GM21529 (cell line): Measurements from ENCODE around the gene MACIR.
"Not testable (repeated sequence)": the region's sequence is repeated elsewhere in the genome, so short reads cannot be mapped to it uniquely, and the experiment has no call there.

ENCODE experiments used
- ATAC-seq: cut with Tn5 transposase; IDR thresholded peaks from one replicate; pipeline ENCODE4 v1.9.1; 2021; ENCODE audit not compliant: unreplicated experiment

Gene MACIR, protein sequence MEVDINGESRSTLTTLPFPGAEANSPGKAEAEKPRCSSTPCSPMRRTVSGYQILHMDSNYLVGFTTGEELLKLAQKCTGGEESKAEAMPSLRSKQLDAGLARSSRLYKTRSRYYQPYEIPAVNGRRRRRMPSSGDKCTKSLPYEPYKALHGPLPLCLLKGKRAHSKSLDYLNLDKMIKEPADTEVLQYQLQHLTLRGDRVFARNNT

GRCh38 chr5:103258368-103258956 is at the start of gene MACIR:
TSS of gene MACIR (plus strand) at chr5:103258763. CDS start at chr5:103275920, 17,157 bp downstream.
- peak; percentile 74 for ATAC-seq

DNA sequence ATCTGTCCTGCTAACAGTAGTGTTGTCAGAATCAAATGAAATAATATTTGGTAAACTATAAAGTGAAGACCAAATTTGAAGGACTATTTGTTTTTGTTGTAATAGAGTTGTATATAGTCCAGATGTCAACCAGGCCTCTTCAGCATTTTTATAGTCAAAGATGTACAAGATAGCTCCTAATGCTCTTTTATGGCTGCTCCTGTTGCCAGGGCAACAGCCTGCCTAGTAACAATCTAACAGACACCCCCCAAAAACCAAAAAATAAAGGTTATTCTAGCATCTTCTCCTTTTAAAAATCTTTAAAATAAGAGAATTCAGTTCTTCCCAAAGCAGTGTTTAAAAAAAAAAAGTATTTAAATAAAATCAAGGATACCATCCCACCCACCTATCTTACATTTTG is 49.5 kb upstream of the MACIR start:
- ATAC-seq, result no peak

DNA sequence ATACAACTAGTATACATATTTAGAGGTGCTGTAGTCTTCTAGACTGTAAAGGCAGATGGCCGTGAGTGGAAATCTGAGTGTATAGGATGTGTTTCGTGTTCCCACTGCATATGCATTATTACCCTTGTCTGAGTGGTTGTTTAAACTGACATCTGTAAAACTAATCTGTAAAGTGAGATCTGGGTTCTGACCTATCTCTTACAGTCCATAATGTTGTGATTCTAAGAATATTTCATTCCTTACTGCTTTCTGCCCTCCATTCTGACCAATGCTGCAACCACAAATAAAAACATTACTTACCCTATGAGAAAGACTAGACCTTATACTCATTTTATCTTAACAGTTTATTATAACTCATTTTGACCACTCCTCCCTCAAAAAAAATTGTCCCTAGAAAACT is 47.6 kb upstream of the MACIR start:
- no peak for ATAC-seq

DNA sequence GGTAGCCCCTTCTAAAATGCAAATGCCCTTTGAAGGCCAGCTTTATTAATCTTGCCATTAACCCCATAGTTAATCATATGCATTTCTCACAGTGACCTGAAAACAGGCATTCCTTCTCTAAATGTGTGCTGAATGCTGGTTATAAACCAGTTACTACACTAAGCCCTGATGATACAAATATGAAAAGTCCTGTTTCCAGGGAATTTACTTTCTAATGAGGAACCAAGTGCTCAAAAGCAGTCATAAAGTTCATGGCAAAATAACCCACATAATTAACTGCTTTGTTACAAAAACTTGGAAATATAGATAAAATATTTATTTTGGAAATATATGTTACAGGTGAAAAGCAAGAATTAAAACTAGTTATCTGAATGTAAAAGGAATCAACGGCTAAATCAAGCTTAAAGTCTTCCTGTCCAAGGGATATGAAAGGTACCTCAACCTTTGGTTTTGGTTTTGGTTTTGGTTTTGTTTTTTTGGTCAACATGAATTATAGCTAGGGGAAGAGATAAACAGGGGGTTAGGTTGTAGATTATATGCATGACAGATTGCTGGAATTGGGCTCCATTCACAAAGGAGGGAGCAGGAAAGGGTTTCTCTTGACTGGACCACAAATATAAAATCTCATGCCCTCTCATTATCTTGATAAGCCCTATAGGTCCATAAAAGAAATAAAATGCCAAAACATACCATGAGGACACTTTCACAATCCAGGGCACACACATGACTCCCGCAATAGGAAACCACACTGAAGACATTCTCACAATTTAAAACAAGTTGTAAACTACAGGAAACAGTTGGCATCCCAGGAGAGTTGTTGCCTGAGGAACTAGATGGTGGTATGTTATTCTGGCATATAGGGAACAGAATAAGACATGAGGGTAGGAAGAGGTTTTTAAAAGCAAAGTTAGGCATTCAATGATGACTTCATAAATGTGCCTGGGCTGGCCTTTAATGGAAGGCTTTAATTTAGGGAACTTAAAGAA is 46.7 kb upstream of the MACIR start:
- peak; percentile 73 for ATAC-seq

GRCh38 chr5:103216137-103216536 is 42.4 kb upstream of the MACIR start:
- ATAC-seq, result no peak

GRCh38 chr5:103216697-103217096 is 41.9 kb upstream of the MACIR start:
- ATAC-seq, result no peak

DNA sequence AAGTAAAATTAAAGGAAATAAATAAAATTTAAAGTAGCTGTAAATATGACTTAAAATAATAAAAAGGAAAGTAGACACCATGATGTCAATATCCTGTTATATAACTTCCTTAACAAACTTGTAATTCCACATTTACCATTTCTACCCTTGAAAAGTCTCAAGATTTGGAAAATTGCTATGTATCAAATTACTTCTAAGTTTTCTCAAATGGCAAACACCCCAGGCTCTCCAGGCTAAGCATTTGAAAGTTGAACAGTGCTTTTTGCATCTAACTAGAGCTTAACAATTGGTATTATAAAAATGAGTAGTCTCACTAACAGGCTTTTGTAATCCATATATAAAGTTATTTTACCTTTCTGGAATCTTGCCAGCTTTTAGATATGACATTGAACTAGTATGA is 41.5 kb upstream of the MACIR start:
- no peak for ATAC-seq

DNA sequence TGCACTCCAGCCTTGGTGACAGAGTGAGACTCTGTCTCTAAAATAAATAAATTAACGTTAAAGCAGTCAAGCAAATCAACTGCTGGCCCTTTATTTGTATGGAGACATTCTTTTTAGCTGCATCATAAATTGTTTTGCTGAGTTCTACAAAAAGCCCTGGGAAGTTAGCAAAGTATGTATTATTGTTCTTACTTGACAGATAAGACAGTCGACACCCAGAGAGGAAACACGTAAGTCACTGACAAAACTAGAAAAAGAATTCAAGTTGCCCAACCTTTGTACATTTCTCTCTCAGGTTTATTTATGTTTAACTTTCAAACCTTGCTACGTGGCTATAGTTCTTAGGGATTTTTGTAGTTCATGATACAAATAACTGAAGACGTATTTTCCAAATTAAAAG is 40.4 kb upstream of the MACIR start:
- ATAC-seq, result no peak

- ATAC-seq, result not testable (repeated sequence)
These were observed 39.5 kb upstream of the MACIR start for GRCh38 chr5:103219074-103219473.

- ATAC-seq, result no peak
These were observed 35.3 kb upstream of the MACIR start for GRCh38 chr5:103223031-103223955.

GRCh38 chr5:103224118-103224893 is 34.3 kb upstream of the MACIR start:
- ATAC-seq, result peak; percentile 93

GRCh38 chr5:103224894-103225246 is 33.7 kb upstream of the MACIR start:
- ATAC-seq, result no peak

- no peak for ATAC-seq
These were observed 30.5 kb upstream of the MACIR start for GRCh38 chr5:103228061-103228460.

DNA sequence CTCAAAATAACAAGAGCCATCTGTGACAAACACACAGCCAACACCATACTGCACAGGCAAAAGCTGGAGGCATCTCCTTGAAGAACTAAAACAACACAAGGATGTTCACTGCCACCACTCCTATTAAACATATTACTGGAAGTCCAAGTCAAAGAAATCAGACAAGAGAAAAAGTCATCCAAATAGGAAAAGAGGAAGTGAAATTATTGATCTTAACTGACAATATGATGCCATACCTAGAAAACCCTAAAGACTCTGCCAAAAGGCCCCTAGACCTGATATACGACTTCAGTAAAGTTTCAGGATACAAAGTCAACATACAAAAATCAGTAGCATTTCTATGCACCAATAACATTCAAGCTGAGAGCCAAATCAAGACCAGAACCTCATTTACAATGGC is 30.0 kb upstream of the MACIR start:
- no peak for ATAC-seq

GRCh38 chr5:103232393-103232999 is 26.1 kb upstream of the MACIR start:
- ATAC-seq, result peak; percentile 83

DNA sequence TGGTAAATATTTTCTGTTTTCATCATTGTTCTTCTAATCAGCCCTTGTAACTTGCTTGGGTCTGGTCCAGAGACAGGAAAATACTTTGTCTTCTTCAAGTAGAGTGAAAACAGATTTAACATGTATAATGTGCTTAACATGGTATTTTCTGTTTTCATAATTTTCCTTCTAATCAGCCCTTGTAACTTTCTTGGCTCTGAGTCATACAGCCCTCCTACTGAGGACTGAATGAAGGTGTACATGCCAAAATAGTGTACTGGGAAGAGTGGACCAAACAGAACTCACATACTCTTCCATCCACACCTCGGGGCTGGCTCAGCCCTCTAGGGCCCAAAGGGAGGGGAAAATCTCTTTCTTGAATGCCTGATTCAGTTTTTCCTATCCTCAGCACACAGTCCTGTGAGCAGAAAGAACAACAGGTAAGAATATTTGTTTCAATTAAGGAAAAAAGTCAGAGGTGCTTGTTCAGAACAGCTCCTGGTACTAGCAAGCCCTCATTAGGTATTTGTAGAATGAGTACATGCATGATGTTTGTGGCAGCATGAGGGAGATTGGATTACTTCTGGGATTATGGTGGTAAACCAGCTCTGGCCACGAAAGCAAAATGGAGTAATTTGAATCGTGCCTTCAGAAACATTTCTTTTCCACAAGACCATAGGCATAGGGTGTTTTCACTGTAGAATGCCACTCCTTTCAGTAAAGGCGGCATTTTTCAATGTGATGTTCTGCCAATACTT is 24.2 kb upstream of the MACIR start:
- ATAC-seq, result no peak

GRCh38 chr5:103235891-103236290 is 22.7 kb upstream of the MACIR start:
- no peak for ATAC-seq

DNA sequence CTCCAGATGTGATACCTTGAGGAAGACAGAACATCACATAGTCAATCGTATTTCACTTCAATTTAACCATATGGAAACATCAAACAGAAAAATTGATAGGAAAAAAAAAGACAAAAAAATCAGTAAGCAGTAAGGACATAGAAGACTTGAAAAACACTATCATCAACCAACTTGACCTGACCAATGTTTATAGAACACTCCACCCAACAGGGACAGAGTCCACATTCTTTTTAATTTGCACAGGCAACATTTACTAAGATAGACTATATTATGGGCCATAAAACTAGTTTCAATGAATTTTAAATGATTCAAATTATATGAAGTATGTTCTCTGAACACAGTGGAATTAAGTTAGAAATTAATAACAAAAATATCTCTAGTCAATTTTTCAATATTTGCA is 20.8 kb upstream of the MACIR start:
- ATAC-seq, result no peak

- no peak for ATAC-seq
These were observed 14.9 kb upstream of the MACIR start for GRCh38 chr5:103243665-103244064.
